HEK293 (cell line): ENCODE results near the gene CTIF.

Experiments
- CTCF ChIA-PET: fragments of 350-600 bp; formaldehyde crosslinking; extraction: SDS; loops from one replicate; lab custom pipeline; 2021; ENCODE audit warnings: antibody characterized with exemption; lab: Yijun Ruan, JAX
- POLR2A ChIA-PET: fragments of 300-600 bp; formaldehyde crosslinking; extraction: SDS; loops from one replicate; lab custom pipeline; 2020; ENCODE audit warnings: antibody characterized with exemption, inconsistent platforms; lab: Yijun Ruan, JAX
- H3K27ac ChIP-seq: fragments of 200-500 bp; sonication (Bioruptor generic); 2 replicates; pipeline ENCODE4 v1.5.1; 2014; ENCODE audit warnings: low read depth, low read length, control low read depth, inconsistent platforms; ENCODE audit errors: extremely low read depth
- H3K36me3 ChIP-seq, 2 experiments: fragments of 200-500 bp in 1 of 2; sonication (Bioruptor generic) in 1 of 2; 1 replicate in 1 of 2; 2 replicates in 1 of 2; pipeline ENCODE4 v1.5.1; 2014 to 2017; ENCODE audit warnings: inconsistent platforms in 2 of 2, low read length in 2 of 2; ENCODE audit not compliant: control insufficient read depth in 2 of 2, insufficient read depth in 1 of 2
- H3K4me1 ChIP-seq: fragments of 200-500 bp; sonication (Bioruptor generic); 2 replicates; pipeline ENCODE4 v1.5.1; 2014; ENCODE audit warnings: mild to moderate bottlenecking, low read length, inconsistent platforms; ENCODE audit not compliant: control insufficient read depth, insufficient read depth
- H3K4me3 ChIP-seq: 2 replicates; pipeline ENCODE4 v1.5.1; 2011; ENCODE audit warnings: low read depth, mild to moderate bottlenecking, control low read depth, low read length, moderate library complexity
- H3K9me3 ChIP-seq: fragments of 200-500 bp; sonication (Bioruptor generic); 2 replicates; pipeline ENCODE4 v1.5.1; 2014; ENCODE audit warnings: low read depth, low read length, inconsistent platforms; ENCODE audit not compliant: control insufficient read depth, insufficient read depth
- BCL11A ChIP-seq: fragments of 450-650 bp; formaldehyde crosslinking; IDR thresholded peaks from 2 replicates; pipeline ENCODE4 v1.5.1; 2016; ENCODE audit warnings: low read depth, missing biosample characterization, missing genetic modification characterization
- GLI2 ChIP-seq: fragments of 450-650 bp; formaldehyde crosslinking; IDR thresholded peaks from 2 replicates; pipeline ENCODE4; 2017; ENCODE audit warnings: missing biosample characterization, missing genetic modification characterization, low read depth, borderline replicate concordance
- KLF10 ChIP-seq: fragments of 450-650 bp; IDR thresholded peaks from 2 replicates; pipeline ENCODE4 v1.5.1; 2018; ENCODE audit warnings: missing biosample characterization, mild to moderate bottlenecking, missing genetic modification characterization
- KLF7 ChIP-seq: fragments of 450-650 bp; formaldehyde crosslinking; IDR thresholded peaks from 2 replicates; pipeline ENCODE4 v1.5.1; 2016; ENCODE audit warnings: missing biosample characterization, missing genetic modification characterization, borderline replicate concordance
- OSR2 ChIP-seq: fragments of 450-650 bp; formaldehyde crosslinking; IDR thresholded peaks from 2 replicates; pipeline ENCODE4 v1.5.1; 2016; ENCODE audit warnings: missing biosample characterization, missing genetic modification characterization
- SP2 ChIP-seq: fragments of 450-650 bp; formaldehyde crosslinking; IDR thresholded peaks from 2 replicates; pipeline ENCODE4 v1.5.1; 2016; ENCODE audit warnings: missing biosample characterization, missing genetic modification characterization
- ZBTB1 ChIP-seq: fragments of 450-650 bp; formaldehyde crosslinking; IDR thresholded peaks from 2 replicates; pipeline ENCODE4 v1.5.1; 2016; ENCODE audit warnings: missing biosample characterization, missing genetic modification characterization
- ZNF140 ChIP-seq: fragments of 450-650 bp; formaldehyde crosslinking; IDR thresholded peaks from 2 replicates; pipeline ENCODE4 v1.5.1; 2016; ENCODE audit warnings: missing biosample characterization, missing genetic modification characterization
- ZNF155 ChIP-seq: fragments of 450-650 bp; formaldehyde crosslinking; IDR thresholded peaks from 2 replicates; pipeline ENCODE4 v1.5.1; 2016; ENCODE audit warnings: missing biosample characterization, missing genetic modification characterization
- ZNF239 ChIP-seq: fragments of 450-650 bp; formaldehyde crosslinking; IDR thresholded peaks from 2 replicates; pipeline ENCODE4 v1.5.1; 2016; ENCODE audit warnings: missing biosample characterization, missing genetic modification characterization
- ZNF302 ChIP-seq: fragments of 450-650 bp; formaldehyde crosslinking; IDR thresholded peaks from 2 replicates; pipeline ENCODE4 v1.5.1; 2016; ENCODE audit warnings: missing biosample characterization, missing genetic modification characterization, low read depth
- ZNF366 ChIP-seq: fragments of 450-650 bp; formaldehyde crosslinking; conservative IDR thresholded peaks from 2 replicates; pipeline ENCODE4 v1.5.1; 2016; ENCODE audit warnings: missing biosample characterization, missing genetic modification characterization
- ZNF37A ChIP-seq: fragments of 450-650 bp; IDR thresholded peaks from 2 replicates; pipeline ENCODE4 v1.5.1; 2018; ENCODE audit warnings: missing biosample characterization, missing genetic modification characterization
- ZNF416 ChIP-seq: fragments of 450-650 bp; formaldehyde crosslinking; IDR thresholded peaks from 2 replicates; pipeline ENCODE4 v1.5.1; 2016; ENCODE audit warnings: missing biosample characterization, missing genetic modification characterization
- ZNF423 ChIP-seq: fragments of 450-650 bp; formaldehyde crosslinking; IDR thresholded peaks from 2 replicates; pipeline ENCODE4 v1.5.1; 2016; ENCODE audit warnings: missing biosample characterization, missing genetic modification characterization
- ZNF433 ChIP-seq: fragments of 450-650 bp; formaldehyde crosslinking; IDR thresholded peaks from 2 replicates; pipeline ENCODE4 v1.5.1; 2016; ENCODE audit warnings: missing biosample characterization, missing genetic modification characterization, low read depth
- ZNF529 ChIP-seq: fragments of 450-650 bp; formaldehyde crosslinking; IDR thresholded peaks from 2 replicates; pipeline ENCODE4 v1.5.1; 2017; ENCODE audit warnings: missing genetic modification characterization, missing biosample characterization; ENCODE audit not compliant: insufficient replicate concordance
- ZNF626 ChIP-seq: fragments of 450-650 bp; sonication (Bioruptor Pico); formaldehyde crosslinking; IDR thresholded peaks from 2 replicates; pipeline ENCODE4 v1.5.1; 2018; ENCODE audit warnings: missing biosample characterization, missing genetic modification characterization, inconsistent platforms
- ZNF660 ChIP-seq: fragments of 450-650 bp; IDR thresholded peaks from 2 replicates; pipeline ENCODE4 v1.5.1; 2018; ENCODE audit warnings: missing biosample characterization, mild to moderate bottlenecking, missing genetic modification characterization
- ZNF704 ChIP-seq: fragments of 450-650 bp; formaldehyde crosslinking; IDR thresholded peaks from 2 replicates; pipeline ENCODE4 v1.5.1; 2016; ENCODE audit warnings: missing biosample characterization, missing genetic modification characterization
- ZNF768 ChIP-seq: fragments of 450-650 bp; formaldehyde crosslinking; IDR thresholded peaks from 2 replicates; pipeline ENCODE4 v1.5.1; 2018; ENCODE audit warnings: missing biosample characterization, mild to moderate bottlenecking, missing genetic modification characterization
- ZNF776 ChIP-seq: fragments of 450-650 bp; formaldehyde crosslinking; IDR thresholded peaks from 2 replicates; pipeline ENCODE4 v1.5.0; 2017; ENCODE audit warnings: missing biosample characterization, missing genetic modification characterization, borderline replicate concordance
- ZNF792 ChIP-seq: fragments of 450-650 bp; formaldehyde crosslinking; IDR thresholded peaks from 2 replicates; pipeline ENCODE4 v1.5.1; 2016; ENCODE audit warnings: missing biosample characterization, missing genetic modification characterization
- ZSCAN23 ChIP-seq: fragments of 450-650 bp; formaldehyde crosslinking; IDR thresholded peaks from 2 replicates; pipeline ENCODE4 v1.5.1; 2016; ENCODE audit warnings: missing biosample characterization, missing genetic modification characterization
- TF ChIP-seq, protein P1 (sequence below): fragments of 450-650 bp; formaldehyde crosslinking; IDR thresholded peaks from 2 replicates; pipeline ENCODE4 v1.5.1; 2016; ENCODE audit warnings: missing biosample characterization, missing genetic modification characterization, borderline replicate concordance
- TF ChIP-seq, protein P2 (sequence below): fragments of 450-650 bp; formaldehyde crosslinking; IDR thresholded peaks from 2 replicates; pipeline ENCODE4 v1.5.1; 2016; ENCODE audit warnings: missing biosample characterization, missing genetic modification characterization
- TF ChIP-seq, protein P3 (sequence below): IDR thresholded peaks from 2 replicates; pipeline ENCODE4 v1.6.1; 2011; ENCODE audit warnings: mild to moderate bottlenecking, low read depth, low read length, borderline replicate concordance

Gene CTIF

DNA sequence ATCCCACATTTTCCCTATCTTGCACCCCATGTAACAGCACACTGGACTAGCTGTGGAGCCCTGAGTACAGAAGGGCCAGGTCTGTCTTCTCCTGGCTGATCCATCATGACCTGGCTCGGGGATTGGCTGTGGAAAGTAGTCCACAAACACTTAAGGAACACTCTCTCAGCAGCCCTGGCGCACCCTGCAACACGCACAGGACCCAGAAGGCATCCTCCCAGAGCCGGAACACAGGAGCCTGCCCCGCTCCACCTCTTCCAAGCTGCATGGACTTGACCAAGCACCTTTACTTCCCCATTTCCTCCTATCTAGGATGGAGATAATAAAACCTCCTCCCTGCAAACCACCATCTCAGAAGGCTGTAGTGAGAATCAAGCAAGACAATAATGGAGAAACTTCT lies 151.7 kb downstream of the CTIF start:
- CTCF ChIA-PET: interaction anchor here (0.6 to 2.1 kb wide), 5 partner anchors 12 to 548 kb away, joined by 3 to 4 read pairs (median 3); no protein-coding TSS in a partner anchor

GRCh38 chr18:48693006-48693405 lies 154.2 kb downstream of the CTIF start:
- no peak overlapping the region for H3K4me3 ChIP-seq
- H3K36me3 ChIP-seq: no peaks in the 10 kb centered on the region
- H3K9me3 ChIP-seq: no peaks in the 10 kb centered on the region
- no peaks in the 10 kb centered on the region for H3K4me1 ChIP-seq
- no peak overlapping the region for H3K27ac ChIP-seq
- CTCF ChIA-PET: interaction anchor here (0.6 kb wide), 1 partner anchor 219 kb away, joined by 3 read pairs; no protein-coding TSS in a partner anchor
- TF ChIP-seq, protein P1, sequence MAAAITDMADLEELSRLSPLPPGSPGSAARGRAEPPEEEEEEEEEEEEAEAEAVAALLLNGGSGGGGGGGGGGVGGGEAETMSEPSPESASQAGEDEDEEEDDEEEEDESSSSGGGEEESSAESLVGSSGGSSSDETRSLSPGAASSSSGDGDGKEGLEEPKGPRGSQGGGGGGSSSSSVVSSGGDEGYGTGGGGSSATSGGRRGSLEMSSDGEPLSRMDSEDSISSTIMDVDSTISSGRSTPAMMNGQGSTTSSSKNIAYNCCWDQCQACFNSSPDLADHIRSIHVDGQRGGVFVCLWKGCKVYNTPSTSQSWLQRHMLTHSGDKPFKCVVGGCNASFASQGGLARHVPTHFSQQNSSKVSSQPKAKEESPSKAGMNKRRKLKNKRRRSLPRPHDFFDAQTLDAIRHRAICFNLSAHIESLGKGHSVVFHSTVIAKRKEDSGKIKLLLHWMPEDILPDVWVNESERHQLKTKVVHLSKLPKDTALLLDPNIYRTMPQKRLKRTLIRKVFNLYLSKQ (tag by site-specific recombination): no peak
- TF ChIP-seq SP2 (tag by site-specific recombination): no peak
- TF ChIP-seq, protein P2, sequence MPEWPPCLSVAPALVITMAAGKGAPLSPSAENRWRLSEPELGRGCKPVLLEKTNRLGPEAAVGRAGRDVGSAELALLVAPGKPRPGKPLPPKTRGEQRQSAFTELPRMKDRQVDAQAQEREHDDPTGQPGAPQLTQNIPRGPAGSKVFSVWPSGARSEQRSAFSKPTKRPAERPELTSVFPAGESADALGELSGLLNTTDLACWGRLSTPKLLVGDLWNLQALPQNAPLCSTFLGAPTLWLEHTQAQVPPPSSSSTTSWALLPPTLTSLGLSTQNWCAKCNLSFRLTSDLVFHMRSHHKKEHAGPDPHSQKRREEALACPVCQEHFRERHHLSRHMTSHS (tag by site-specific recombination): no peak
- POLR2A ChIA-PET: no interaction called here

More for the DNA sequence above, 151.7 kb downstream of the CTIF start:
- H3K4me3 ChIP-seq: no peak overlapping the region
- POLR2A ChIA-PET: no interaction called here
- no peaks in the 10 kb centered on the region for H3K4me1 ChIP-seq
- no peaks in the 10 kb centered on the region; a peak in 1 of 3 replicates for H3K36me3 ChIP-seq
- no peak for TF ChIP-seq ZNF302 (tag by site-specific recombination)
- TF ChIP-seq ZNF626 (tag by site-specific recombination): no peak
- TF ChIP-seq GLI2: no peak
- no peak for TF ChIP-seq ZNF140 (tag by site-specific recombination)
- no peak for TF ChIP-seq KLF10 (tag by site-specific recombination)
- no peak for TF ChIP-seq ZNF776
- no peak for TF ChIP-seq ZNF423
- no peak for TF ChIP-seq ZNF433 (tag by site-specific recombination)
- no peak for TF ChIP-seq KLF7 (tag by site-specific recombination)
- TF ChIP-seq ZNF37A: no peak
- TF ChIP-seq ZBTB1 (tag by site-specific recombination): no peak
- no peak for TF ChIP-seq ZNF239 (tag by site-specific recombination)
- no peak for TF ChIP-seq OSR2
- no peak for TF ChIP-seq ZNF416 (tag by site-specific recombination)
- TF ChIP-seq, protein P3, sequence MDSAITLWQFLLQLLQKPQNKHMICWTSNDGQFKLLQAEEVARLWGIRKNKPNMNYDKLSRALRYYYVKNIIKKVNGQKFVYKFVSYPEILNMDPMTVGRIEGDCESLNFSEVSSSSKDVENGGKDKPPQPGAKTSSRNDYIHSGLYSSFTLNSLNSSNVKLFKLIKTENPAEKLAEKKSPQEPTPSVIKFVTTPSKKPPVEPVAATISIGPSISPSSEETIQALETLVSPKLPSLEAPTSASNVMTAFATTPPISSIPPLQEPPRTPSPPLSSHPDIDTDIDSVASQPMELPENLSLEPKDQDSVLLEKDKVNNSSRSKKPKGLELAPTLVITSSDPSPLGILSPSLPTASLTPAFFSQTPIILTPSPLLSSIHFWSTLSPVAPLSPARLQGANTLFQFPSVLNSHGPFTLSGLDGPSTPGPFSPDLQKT: no peak
- no peak for TF ChIP-seq ZNF366 (tag by site-specific recombination)
- no peak for TF ChIP-seq ZSCAN23
- H3K9me3 ChIP-seq: no peaks in the 10 kb centered on the region
- H3K27ac ChIP-seq: no peak overlapping the region

DNA sequence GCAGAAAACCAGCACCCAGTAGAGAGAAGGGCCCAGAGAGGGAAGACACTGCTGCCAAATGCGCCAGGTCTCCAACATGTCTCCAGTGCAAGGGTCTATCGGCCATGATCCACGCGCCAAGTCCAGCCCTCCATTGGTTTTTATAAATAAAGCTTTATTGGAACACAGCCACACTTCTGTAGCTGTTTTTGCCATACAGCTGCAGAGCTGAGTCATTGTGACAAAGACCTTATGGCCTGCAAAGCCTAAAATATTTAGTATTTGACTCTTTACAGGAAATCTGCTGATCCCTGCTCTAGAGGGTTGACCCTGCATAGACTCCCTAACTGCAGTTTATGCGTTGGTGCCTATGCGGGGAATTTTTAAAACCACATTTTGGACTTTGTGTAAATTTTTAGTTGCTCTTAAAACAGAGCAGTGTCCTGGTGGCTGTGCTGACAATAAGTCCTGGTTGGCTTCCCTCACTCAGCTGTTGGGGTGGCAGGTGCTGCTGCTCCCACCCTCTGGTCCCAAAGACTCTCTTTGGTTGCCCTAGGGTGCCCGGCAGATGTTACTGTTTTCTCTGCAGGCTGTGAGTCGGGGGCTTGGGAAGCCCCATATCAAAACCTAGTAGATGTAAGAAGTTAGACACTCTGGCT lies 154.9 kb downstream of the CTIF start:
- POLR2A ChIA-PET: no interaction called here

More for the DNA sequence above, 154.9 kb downstream of the CTIF start:
- TF ChIP-seq BCL11A (tag by site-specific recombination): no peak
- no peak for TF ChIP-seq ZNF433 (tag by site-specific recombination)
- TF ChIP-seq ZNF155: no peak
- TF ChIP-seq KLF7 (tag by site-specific recombination): no peak
- TF ChIP-seq ZNF660 (tag by site-specific recombination): no peak
- no peak for TF ChIP-seq ZNF529 (tag by site-specific recombination)
- no peak for TF ChIP-seq ZNF768 (tag by site-specific recombination)
- TF ChIP-seq ZNF704 (tag by site-specific recombination): no peak
- TF ChIP-seq ZNF140 (tag by site-specific recombination): no peak
- TF ChIP-seq ZNF776: no peak
- TF ChIP-seq ZNF792: no peak
- H3K36me3 ChIP-seq: no peaks in the 10 kb centered on the region
- H3K27ac ChIP-seq: no peak overlapping the region
- H3K9me3 ChIP-seq: no peaks in the 10 kb centered on the region
- no peaks in the 10 kb centered on the region for H3K4me1 ChIP-seq
- no peak overlapping the region for H3K4me3 ChIP-seq
- CTCF ChIA-PET: interaction anchor here (0.6 kb wide), 1 partner anchor 218 kb away, joined by 3 read pairs; no protein-coding TSS in a partner anchor
